GM23338 (cell line): Measurements from ENCODE around the gene MPP2. TPM values are rescaled to one million over a fixed set of nuclear protein-coding genes. Genes with fewer than 3 reads are reported as not detected.
A peak's percentile ranks its signal among the peaks of the same experiment; 100 is the strongest.

Experiments used
- ATAC-seq: fragments of 200-7000 bp; cut with Tn5 transposase; 3 replicates; pipeline ENCODE4 v1.9.1; 2020
- DNase-seq: peaks from one replicate; pipeline ENCODE4 v3.0.0-alpha.2; 2015; ENCODE audit warnings: low spot score
- H2AFZ ChIP-seq: fragments of 200-600 bp; sonication (generic); 2 replicates; pipeline ENCODE4 v1.8.0; 2016; ENCODE audit warnings: antibody characterized with exemption, mild to moderate bottlenecking, moderate library complexity
- H3F3A ChIP-seq: fragments of 200-600 bp; sonication (generic); replicated peaks from 2 replicates; pipeline ENCODE4 v1.8.0; 2017; ENCODE audit warnings: antibody characterized with exemption, mixed run types, low read depth
- H3K27ac ChIP-seq: fragments of 200-600 bp; sonication (generic); 2 replicates; pipeline ENCODE4 v1.6.1; 2016; ENCODE audit warnings: low read depth
- H3K27me3 ChIP-seq: fragments of 200-600 bp; sonication (generic); 2 replicates; pipeline ENCODE4 v1.8.0; 2016; ENCODE audit warnings: mild to moderate bottlenecking, mixed run types, moderate library complexity; ENCODE audit not compliant: insufficient read depth
- H3K36me3 ChIP-seq: fragments of 200-600 bp; sonication (generic); 2 replicates; pipeline ENCODE4 v1.8.0; 2016; ENCODE audit warnings: mild to moderate bottlenecking; ENCODE audit not compliant: insufficient read depth
- H3K4me1 ChIP-seq: fragments of 200-600 bp; sonication (generic); 2 replicates; pipeline ENCODE4 v1.8.0; 2016; ENCODE audit warnings: mild to moderate bottlenecking, moderate library complexity; ENCODE audit not compliant: insufficient read depth
- H3K4me2 ChIP-seq: fragments of 200-600 bp; sonication (generic); 2 replicates; pipeline ENCODE4 v1.7.1; 2017; ENCODE audit warnings: mixed run types
- H3K4me3 ChIP-seq: fragments of 200-600 bp; sonication (generic); 2 replicates; pipeline ENCODE4 v1.6.1; 2016; ENCODE audit warnings: mixed run types
- H3K79me2 ChIP-seq: fragments of 200-600 bp; sonication (generic); replicated peaks from 2 replicates; pipeline ENCODE4 v1.8.0; 2017; ENCODE audit warnings: mild to moderate bottlenecking; ENCODE audit not compliant: insufficient read depth
- H3K9me2 ChIP-seq: fragments of 200-600 bp; sonication (generic); 2 replicates; pipeline ENCODE4 v1.8.0; 2017; ENCODE audit not compliant: insufficient read depth
- H4K20me1 ChIP-seq: fragments of 200-600 bp; sonication (generic); replicated peaks from 2 replicates; pipeline ENCODE4 v1.8.0; 2017; ENCODE audit warnings: mild to moderate bottlenecking; ENCODE audit not compliant: insufficient read depth
- H3K27ac Mint-ChIP-seq: 2 replicates; pipeline ENCODE4 v1.8.0; 2020; ENCODE audit warnings: inconsistent platforms, mild to moderate bottlenecking, moderate library complexity, mixed read lengths
- H3K27me3 Mint-ChIP-seq: 3 replicates; pipeline ENCODE4 v1.8.0; 2022; ENCODE audit warnings: low read depth, mild to moderate bottlenecking, moderate library complexity, mixed read lengths, inconsistent platforms; ENCODE audit not compliant: insufficient read depth, poor library complexity
- H3K36me3 Mint-ChIP-seq: 3 replicates; pipeline ENCODE4 v1.8.0; 2021; ENCODE audit warnings: low read depth, mild to moderate bottlenecking, inconsistent platforms, moderate library complexity, mixed read lengths
- H3K4me1 Mint-ChIP-seq: 3 replicates; pipeline ENCODE4 v1.8.0; 2020; ENCODE audit warnings: mild to moderate bottlenecking, inconsistent platforms, mixed read lengths
- H3K4me3 Mint-ChIP-seq: 3 replicates; pipeline ENCODE4 v1.8.0; 2021; ENCODE audit warnings: moderate library complexity, mild to moderate bottlenecking, inconsistent platforms, mixed read lengths
- H3K9me3 Mint-ChIP-seq: 3 replicates; pipeline ENCODE4 v1.8.0; 2020; ENCODE audit warnings: moderate library complexity, mild to moderate bottlenecking, inconsistent platforms, mixed read lengths
- CREB1 ChIP-seq: fragments of 250-450 bp; sonication (Bioruptor Pico); IDR thresholded peaks from 2 replicates; pipeline ENCODE4 v1.5.0; 2020; ENCODE audit warnings: low read depth, mild to moderate bottlenecking, moderate library complexity
- CTCF ChIP-seq, 2 experiments: fragments of 200-600 bp in 1 of 2; sonication (generic) in 1 of 2; conservative IDR thresholded peaks; 2 replicates each; pipeline versions ENCODE4 v1.5.1 to v1.6.1; 2016 to 2017; ENCODE audit warnings: antibody characterized with exemption in 2 of 2, low read depth in 2 of 2, mild to moderate bottlenecking in 2 of 2, moderate library complexity in 1 of 2
- EZH2 ChIP-seq: fragments of 200-600 bp; sonication (generic); IDR thresholded peaks from one replicate; pipeline ENCODE4 v1.8.0; 2017; ENCODE audit warnings: antibody characterized with exemption, mild to moderate bottlenecking, low read depth; ENCODE audit not compliant: unreplicated experiment
- JUNB ChIP-seq: IDR thresholded peaks from one replicate; pipeline ENCODE4 v1.6.1; 2016; ENCODE audit warnings: antibody characterized with exemption; ENCODE audit not compliant: unreplicated experiment
- NANOG ChIP-seq: IDR thresholded peaks from 2 replicates; pipeline ENCODE4 v1.6.1; 2016; ENCODE audit warnings: antibody characterized with exemption, borderline replicate concordance
- REST ChIP-seq: IDR thresholded peaks from one replicate; pipeline ENCODE4 v1.6.1; 2018; ENCODE audit warnings: antibody characterized with exemption; ENCODE audit not compliant: unreplicated experiment
- STAT1 ChIP-seq: IDR thresholded peaks from one replicate; pipeline ENCODE4 v1.6.1; 2016; ENCODE audit warnings: antibody characterized with exemption; ENCODE audit not compliant: unreplicated experiment
- ZNF331 ChIP-seq: fragments of 250-450 bp; sonication (Bioruptor Pico); IDR thresholded peaks from 2 replicates; pipeline ENCODE4 v1.5.0; 2020; ENCODE audit warnings: low read depth, mild to moderate bottlenecking, moderate library complexity
- polyA plus RNA-seq: library from polyadenylated mRNA; unstranded; fragments of >200 nt; fragmentation: Nextera tagmentation; extraction: Ambion mirVana; gene quantifications from 2 replicates; pipeline ENCODE4 v1.2.1, GENCODE V29; 2016
- total RNA-seq: library from RNA; depleted of rRNA; stranded (reverse); fragments of >200 nt; shearing (Covaris generic); gene quantifications from 2 replicates; pipeline ENCODE4 v1.2.3, GENCODE V29; 2014
- TF ChIP-seq, protein P1 (sequence below): fragments of 250-450 bp; sonication (Bioruptor Pico); IDR thresholded peaks from 2 replicates; pipeline ENCODE4 v1.5.0; 2020; ENCODE audit warnings: mild to moderate bottlenecking, moderate library complexity

MPP2 gene
- total and polyA plus RNA-seq, 2 experiments from 2014 or later, result 7.8 to 20.7 TPM

DNA sequence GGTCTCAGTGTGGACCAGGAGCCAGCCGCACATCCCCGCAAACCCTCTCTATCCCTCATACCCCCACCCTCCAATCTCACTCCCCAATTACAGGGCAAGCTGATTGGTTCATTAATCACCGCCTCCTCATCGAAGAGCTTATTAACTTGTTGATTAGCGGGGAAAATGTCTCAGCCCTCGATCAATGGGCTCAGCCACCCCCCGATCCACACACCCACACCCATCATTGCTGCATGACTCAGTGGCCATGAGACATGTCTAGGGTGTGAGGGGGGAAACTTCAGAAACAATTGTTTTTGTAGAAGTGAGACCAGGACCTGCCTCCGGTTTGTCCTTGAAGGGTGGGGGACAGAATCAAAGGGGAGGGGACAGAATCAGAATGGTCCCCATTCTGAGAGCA lies 48.9 kb upstream of the MPP2 start (continued):
- TF ChIP-seq, protein P1, sequence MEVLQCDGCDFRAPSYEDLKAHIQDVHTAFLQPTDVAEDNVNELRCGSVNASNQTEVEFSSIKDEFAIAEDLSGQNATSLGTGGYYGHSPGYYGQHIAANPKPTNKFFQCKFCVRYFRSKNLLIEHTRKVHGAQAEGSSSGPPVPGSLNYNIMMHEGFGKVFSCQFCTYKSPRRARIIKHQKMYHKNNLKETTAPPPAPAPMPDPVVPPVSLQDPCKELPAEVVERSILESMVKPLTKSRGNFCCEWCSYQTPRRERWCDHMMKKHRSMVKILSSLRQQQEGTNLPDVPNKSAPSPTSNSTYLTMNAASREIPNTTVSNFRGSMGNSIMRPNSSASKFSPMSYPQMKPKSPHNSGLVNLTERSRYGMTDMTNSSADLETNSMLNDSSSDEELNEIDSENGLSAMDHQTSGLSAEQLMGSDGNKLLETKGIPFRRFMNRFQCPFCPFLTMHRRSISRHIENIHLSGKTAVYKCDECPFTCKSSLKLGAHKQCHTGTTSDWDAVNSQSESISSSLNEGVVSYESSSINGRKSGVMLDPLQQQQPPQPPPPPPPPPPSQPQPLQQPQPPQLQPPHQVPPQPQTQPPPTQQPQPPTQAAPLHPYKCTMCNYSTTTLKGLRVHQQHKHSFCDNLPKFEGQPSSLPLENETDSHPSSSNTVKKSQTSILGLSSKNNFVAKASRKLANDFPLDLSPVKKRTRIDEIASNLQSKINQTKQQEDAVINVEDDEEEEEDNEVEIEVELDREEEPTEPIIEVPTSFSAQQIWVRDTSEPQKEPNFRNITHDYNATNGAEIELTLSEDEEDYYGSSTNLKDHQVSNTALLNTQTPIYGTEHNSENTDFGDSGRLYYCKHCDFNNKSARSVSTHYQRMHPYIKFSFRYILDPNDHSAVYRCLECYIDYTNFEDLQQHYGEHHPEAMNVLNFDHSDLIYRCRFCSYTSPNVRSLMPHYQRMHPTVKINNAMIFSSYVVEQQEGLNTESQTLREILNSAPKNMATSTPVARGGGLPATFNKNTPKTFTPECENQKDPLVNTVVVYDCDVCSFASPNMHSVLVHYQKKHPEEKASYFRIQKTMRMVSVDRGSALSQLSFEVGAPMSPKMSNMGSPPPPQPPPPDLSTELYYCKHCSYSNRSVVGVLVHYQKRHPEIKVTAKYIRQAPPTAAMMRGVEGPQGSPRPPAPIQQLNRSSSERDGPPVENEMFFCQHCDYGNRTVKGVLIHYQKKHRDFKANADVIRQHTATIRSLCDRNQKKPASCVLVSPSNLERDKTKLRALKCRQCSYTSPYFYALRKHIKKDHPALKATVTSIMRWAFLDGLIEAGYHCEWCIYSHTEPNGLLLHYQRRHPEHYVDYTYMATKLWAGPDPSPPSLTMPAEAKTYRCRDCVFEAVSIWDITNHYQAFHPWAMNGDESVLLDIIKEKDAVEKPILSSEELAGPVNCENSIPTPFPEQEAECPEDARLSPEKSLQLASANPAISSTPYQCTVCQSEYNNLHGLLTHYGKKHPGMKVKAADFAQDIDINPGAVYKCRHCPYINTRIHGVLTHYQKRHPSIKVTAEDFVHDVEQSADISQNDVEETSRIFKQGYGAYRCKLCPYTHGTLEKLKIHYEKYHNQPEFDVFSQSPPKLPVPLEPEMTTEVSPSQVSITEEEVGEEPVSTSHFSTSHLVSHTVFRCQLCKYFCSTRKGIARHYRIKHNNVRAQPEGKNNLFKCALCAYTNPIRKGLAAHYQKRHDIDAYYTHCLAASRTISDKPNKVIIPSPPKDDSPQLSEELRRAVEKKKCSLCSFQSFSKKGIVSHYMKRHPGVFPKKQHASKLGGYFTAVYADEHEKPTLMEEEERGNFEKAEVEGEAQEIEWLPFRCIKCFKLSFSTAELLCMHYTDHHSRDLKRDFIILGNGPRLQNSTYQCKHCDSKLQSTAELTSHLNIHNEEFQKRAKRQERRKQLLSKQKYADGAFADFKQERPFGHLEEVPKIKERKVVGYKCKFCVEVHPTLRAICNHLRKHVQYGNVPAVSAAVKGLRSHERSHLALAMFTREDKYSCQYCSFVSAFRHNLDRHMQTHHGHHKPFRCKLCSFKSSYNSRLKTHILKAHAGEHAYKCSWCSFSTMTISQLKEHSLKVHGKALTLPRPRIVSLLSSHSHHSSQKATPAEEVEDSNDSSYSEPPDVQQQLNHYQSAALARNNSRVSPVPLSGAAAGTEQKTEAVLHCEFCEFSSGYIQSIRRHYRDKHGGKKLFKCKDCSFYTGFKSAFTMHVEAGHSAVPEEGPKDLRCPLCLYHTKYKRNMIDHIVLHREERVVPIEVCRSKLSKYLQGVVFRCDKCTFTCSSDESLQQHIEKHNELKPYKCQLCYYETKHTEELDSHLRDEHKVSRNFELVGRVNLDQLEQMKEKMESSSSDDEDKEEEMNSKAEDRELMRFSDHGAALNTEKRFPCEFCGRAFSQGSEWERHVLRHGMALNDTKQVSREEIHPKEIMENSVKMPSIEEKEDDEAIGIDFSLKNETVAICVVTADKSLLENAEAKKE, result no peak
- no peak for TF ChIP-seq ZNF331
- TF ChIP-seq NANOG, result no peak
- no peak for TF ChIP-seq JUNB
- TF ChIP-seq STAT1, result no peak
- TF ChIP-seq CTCF (conservative IDR thresholded peaks at IDR 0.05; ENCODE audit: low read depth in 2 of 2), result no peak

DNA sequence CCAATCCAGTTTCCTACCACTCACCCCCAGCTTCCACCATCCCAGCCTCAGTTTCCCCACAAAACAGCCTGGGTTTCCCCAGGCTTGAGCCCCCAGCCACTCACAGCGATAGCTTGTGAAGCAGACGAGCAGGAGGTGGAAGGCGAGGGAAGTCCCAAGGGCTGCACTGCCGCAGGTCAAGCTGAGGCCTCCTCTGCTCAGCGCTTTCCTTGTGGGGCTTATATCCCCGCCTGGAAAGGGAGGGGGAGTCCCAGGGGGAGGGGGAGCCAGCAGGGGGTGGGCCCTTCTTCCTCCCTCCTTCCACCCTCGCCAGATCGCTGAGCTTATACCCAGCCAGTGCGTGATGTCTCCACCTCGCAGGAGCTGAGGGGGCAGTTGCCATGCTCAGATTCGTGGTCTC lies 46.4 kb upstream of the MPP2 start, which contains the start of gene PYY:
TSS of gene PYY (minus strand) at position 195 of the 400 bp plus-strand sequence. CDS start 457 bp downstream, outside the sequence.
- H3K9me2 ChIP-seq, result no peaks in the 10 kb centered on the region
- no peaks in the 10 kb centered on the region for H3K36me3 ChIP-seq
- peak within 1 kb of the TSS; percentile 98 for H3K4me2 ChIP-seq
- H3K4me3 ChIP-seq, result peak within 1 kb of the TSS; percentile 91
- no peaks in the 10 kb centered on the region for H3K79me2 ChIP-seq
- DNase-seq, result peak; percentile 52
- Mint-ChIP-seq H3K9me3 (no peaks in the 10 kb centered on the region), H3K4me1 (peaks cover 11% of the 10 kb centered on the region; the same call in 2 of the 3 replicates), H3K27ac (peak within 1 kb of the TSS; percentile 99), H3K4me3 (peak within 1 kb of the TSS; percentile 92), H3K27me3 (peaks cover 31% of the 10 kb centered on the region), H3K36me3 (no peaks in the 10 kb centered on the region)
- H4K20me1 ChIP-seq, result no peaks in the 10 kb centered on the region
- H3K4me1 ChIP-seq, result peaks cover 5% of the 10 kb centered on the region; the same call in 1 of the 2 replicates
- peaks cover 36% of the 10 kb centered on the region for H3K27me3 ChIP-seq
- H2AFZ ChIP-seq, result peak within 1 kb of the TSS; percentile 98
- H3F3A ChIP-seq, result no peaks in the 10 kb centered on the region
- no peak within 1 kb of the TSS; the same call in 1 of the 2 replicates for H3K27ac ChIP-seq
- peak; percentile 12 for ATAC-seq
- TF ChIP-seq CREB1 (CRISPR knock-in tag) (no peak), EZH2 (no peak), REST (no peak), STAT1 (no peak)
